ENCODE measurements around the gene MTIF3. TPM values are rescaled to one million over a fixed set of nuclear protein-coding genes. Genes with fewer than 3 reads are reported as not detected.
"Not testable (repeated sequence)": the region's sequence is repeated elsewhere in the genome, so short reads cannot be mapped to it uniquely, and the experiment has no call there.

MTIF3 gene
- total RNA-seq, 2 donors from 2014 or later: 36.2 to 41.2 TPM

- Mint-ChIP-seq H3K27me3 (peaks cover 18% of the 10 kb centered on the region), H3K4me1 (no peaks in the 10 kb centered on the region), H3K36me3 (ENCODE audit: low read depth) (no peaks in the 10 kb centered on the region), H3K9me3 (no peaks in the 10 kb centered on the region), H3K27ac (no peak overlapping the region), H3K4me3 (no peak overlapping the region)
- no peak for ATAC-seq (replicated peaks)
These were observed 41.4 kb downstream of the MTIF3 start for GRCh38 chr13:27409013-27409412.

- Mint-ChIP-seq H3K27ac (no peak overlapping the region), H3K4me3 (no peak overlapping the region)
These were observed 42.3 kb downstream of the MTIF3 start for GRCh38 chr13:27408074-27408473.

DNA sequence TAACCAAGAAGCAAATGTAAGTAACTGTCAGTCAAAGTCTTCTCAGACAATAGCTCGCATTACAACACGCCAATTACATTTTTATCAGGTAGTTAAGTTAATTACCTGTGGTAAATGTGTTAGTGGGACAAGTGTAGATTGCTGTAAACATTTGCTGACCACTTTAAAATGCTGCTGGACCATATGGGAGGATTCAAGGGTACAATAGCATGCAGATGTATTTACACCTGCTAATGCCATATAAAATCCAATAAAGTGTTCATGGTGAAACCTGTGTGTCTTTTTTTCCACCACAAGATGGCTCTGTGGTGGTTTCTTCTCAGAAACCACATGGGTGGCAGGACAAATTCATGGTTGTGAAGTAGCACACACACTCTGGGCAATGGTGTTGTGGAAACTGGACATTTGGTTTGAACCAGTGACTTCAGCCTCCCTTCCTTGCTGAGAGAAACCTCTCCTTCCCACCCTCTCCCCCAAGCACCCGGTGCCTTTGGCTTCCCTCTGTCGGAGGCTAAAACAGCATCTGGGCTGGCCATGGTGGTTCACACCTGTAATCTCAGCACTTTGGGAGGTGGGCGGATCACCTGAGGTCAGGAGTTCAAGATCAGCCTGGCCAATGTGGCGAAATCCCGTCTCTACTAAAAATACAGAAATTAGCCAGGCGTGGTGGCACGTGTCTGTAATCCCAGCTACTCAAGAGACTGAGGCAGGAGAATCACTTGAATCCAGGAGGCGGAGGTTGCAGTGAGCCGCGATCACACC lies 44.0 kb downstream of the MTIF3 start:
- no peaks in the 10 kb centered on the region for H3K9me3 Mint-ChIP-seq
- peak; percentile 76 for ATAC-seq (replicated peaks)
- H3K4me3 Mint-ChIP-seq: no peak overlapping the region
- H3K4me1 Mint-ChIP-seq: no peaks in the 10 kb centered on the region
- no peaks in the 10 kb centered on the region for H3K36me3 Mint-ChIP-seq (ENCODE audit: low read depth)
- no peak overlapping the region for H3K27ac Mint-ChIP-seq
- peaks cover 14% of the 10 kb centered on the region for H3K27me3 Mint-ChIP-seq

More at GRCh38 chr13:27408074-27408473, 42.3 kb downstream of the MTIF3 start:
- Mint-ChIP-seq H3K9me3 (no peaks in the 10 kb centered on the region), H3K4me1 (no peaks in the 10 kb centered on the region), H3K36me3 (ENCODE audit: low read depth) (no peaks in the 10 kb centered on the region), H3K27me3 (peaks cover 18% of the 10 kb centered on the region)
- ATAC-seq (replicated peaks): no peak

DNA sequence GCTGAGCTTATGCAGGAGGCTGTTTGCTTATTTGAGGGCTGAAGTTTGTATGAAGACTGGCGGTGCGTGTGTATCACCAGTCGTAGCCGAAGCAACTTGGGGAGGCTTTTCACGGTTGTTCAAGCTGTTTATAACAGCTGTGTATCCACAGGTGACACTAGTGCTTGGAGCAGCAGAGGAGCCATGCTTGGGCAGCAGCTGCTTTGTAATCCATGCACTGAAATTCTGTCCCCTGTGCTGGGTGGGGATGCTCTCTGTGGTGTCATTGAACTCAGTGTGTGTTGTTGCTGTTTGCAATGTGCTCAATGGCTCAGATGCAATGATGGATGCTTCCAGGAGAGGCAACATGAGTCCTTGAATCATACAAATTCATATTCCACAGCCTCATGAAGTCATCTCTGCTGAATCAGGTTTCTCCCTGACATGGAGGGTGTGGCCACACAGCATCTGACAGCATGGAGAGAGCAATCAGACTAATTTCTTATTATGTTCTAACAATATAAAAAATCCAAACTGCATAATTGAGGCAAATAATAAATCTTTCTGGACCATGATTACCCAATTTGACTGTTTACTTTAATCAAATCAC lies 44.7 kb downstream of the MTIF3 start:
- Mint-ChIP-seq H3K27ac (no peak overlapping the region), H3K4me1 (no peaks in the 10 kb centered on the region), H3K4me3 (no peak overlapping the region), H3K9me3 (no peaks in the 10 kb centered on the region), H3K36me3 (ENCODE audit: low read depth) (no peaks in the 10 kb centered on the region), H3K27me3 (peaks cover 14% of the 10 kb centered on the region)
- ATAC-seq (replicated peaks): peak; percentile 39

- Mint-ChIP-seq H3K27me3 (peaks cover 13% of the 10 kb centered on the region), H3K36me3 (ENCODE audit: low read depth) (no peaks in the 10 kb centered on the region), H3K9me3 (no peaks in the 10 kb centered on the region), H3K4me3 (no peak overlapping the region), H3K27ac (no peak overlapping the region), H3K4me1 (no peaks in the 10 kb centered on the region)
- no peak for ATAC-seq (replicated peaks)
These were observed 45.7 kb downstream of the MTIF3 start for GRCh38 chr13:27404680-27405079.

- Mint-ChIP-seq H3K27ac (no peak overlapping the region), H3K27me3 (peaks cover 10% of the 10 kb centered on the region), H3K4me1 (no peaks in the 10 kb centered on the region), H3K36me3 (ENCODE audit: low read depth) (no peaks in the 10 kb centered on the region), H3K4me3 (no peak overlapping the region), H3K9me3 (no peaks in the 10 kb centered on the region)
- no peak for ATAC-seq (replicated peaks)
These were observed 46.5 kb downstream of the MTIF3 start for GRCh38 chr13:27403727-27404385.

- no peak overlapping the region for H3K4me3 Mint-ChIP-seq
These were observed 47.1 kb downstream of the MTIF3 start for GRCh38 chr13:27403203-27403678.

DNA sequence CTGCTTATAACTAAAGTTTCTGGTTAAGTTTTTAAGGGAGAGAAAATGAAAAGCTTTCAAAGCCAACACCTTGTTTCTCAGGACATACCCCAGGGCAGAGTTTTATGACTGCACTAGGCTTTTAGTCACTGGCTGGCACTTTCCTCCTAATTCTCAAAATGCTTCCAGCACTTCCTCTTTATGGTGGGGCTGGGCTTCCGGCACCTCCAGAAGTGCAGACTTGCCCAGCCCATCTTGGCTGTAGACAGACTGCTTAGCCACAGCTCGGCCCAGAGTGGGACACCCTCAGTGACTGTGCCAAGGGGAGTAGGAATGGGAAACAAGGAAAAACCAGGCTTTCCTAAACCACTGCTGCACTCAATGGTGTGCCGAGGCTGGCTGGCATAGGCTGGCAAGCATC lies 49.2 kb downstream of the MTIF3 start:
- H3K27ac Mint-ChIP-seq: no peak overlapping the region
- no peaks in the 10 kb centered on the region for H3K9me3 Mint-ChIP-seq
- ATAC-seq (replicated peaks): no peak
- no peaks in the 10 kb centered on the region for H3K4me1 Mint-ChIP-seq
- no peak overlapping the region for H3K4me3 Mint-ChIP-seq
- H3K27me3 Mint-ChIP-seq: peaks cover 4% of the 10 kb centered on the region
- no peaks in the 10 kb centered on the region for H3K36me3 Mint-ChIP-seq (ENCODE audit: low read depth)

More at GRCh38 chr13:27403203-27403678, 47.1 kb downstream of the MTIF3 start:
- Mint-ChIP-seq H3K4me1 (no peaks in the 10 kb centered on the region), H3K27me3 (peaks cover 11% of the 10 kb centered on the region), H3K9me3 (no peaks in the 10 kb centered on the region), H3K27ac (no peak overlapping the region), H3K36me3 (ENCODE audit: low read depth) (no peaks in the 10 kb centered on the region)
- peak; percentile 52 for ATAC-seq (replicated peaks)

- H3K4me3 Mint-ChIP-seq; H3K27me3 Mint-ChIP-seq; H3K4me1 Mint-ChIP-seq; ATAC-seq (replicated peaks); H3K36me3 Mint-ChIP-seq (ENCODE audit: low read depth); H3K27ac Mint-ChIP-seq; H3K9me3 Mint-ChIP-seq: not testable (repeated sequence)
These were observed 50.0 kb downstream of the MTIF3 start for GRCh38 chr13:27400405-27400804.

- no peak for ATAC-seq (replicated peaks)
- Mint-ChIP-seq H3K36me3 (ENCODE audit: low read depth) (no peaks in the 10 kb centered on the region), H3K4me1 (no peaks in the 10 kb centered on the region), H3K27ac (no peak overlapping the region), H3K4me3 (no peak overlapping the region), H3K9me3 (no peaks in the 10 kb centered on the region), H3K27me3 (peaks cover 4% of the 10 kb centered on the region)
These were observed 52.0 kb downstream of the MTIF3 start for GRCh38 chr13:27398360-27398759.

DNA sequence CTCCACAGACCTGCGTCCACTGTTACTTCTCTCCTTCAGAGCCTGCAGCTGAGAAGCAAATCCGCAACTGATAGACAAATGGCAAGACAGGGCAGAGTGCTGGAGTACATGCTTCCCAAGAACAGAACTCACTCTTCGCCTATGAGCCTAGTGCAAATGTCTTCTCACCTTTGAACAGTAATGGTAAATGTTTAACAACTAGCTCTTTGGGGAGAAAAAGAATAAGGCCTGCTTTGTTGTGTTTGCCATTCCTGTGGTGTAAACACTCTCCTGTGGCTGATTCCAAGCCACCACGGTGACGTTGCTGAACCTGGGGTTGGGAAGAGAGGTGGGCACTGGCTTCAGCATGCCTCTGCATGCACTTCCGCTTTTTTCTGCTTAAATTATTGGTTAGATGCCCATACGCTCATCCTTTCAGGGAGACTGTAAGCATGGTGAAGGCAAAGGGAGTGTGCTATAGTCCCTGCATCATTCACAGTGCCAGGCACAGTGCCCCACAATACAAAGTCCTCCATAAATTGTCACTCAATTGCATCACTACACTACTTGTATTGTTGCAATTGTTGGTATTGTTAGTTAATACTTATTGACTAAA lies 54.0 kb downstream of the MTIF3 start:
- Mint-ChIP-seq H3K9me3 (no peaks in the 10 kb centered on the region), H3K27me3 (peaks cover 4% of the 10 kb centered on the region), H3K4me1 (no peaks in the 10 kb centered on the region)

DNA sequence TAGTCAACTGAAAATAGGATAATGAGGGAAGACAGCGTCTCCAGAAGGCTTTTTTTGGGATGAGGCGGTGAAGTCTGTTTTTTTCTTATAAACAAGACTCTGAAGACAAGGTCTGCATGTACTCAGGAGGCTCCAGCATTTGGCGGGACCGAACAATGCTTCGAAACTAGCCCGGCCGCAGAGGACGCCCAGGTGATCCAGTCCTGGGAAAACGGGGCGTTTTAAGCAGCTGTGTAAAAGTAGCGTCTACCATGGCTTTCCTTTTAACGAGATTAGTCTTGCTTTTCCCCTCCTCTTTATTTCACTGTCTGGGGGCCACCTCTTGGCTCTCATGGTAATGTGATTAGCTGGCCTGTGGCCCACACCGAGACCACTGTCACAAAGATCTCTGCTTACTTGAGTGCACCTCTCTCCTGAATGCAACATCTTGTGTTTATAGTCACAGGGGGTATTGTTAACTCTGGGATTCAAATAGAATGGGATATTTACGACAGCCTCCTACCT lies 55.3 kb downstream of the MTIF3 start:
- Mint-ChIP-seq H3K9me3 (no peaks in the 10 kb centered on the region), H3K27me3 (peaks cover 4% of the 10 kb centered on the region), H3K4me1 (no peaks in the 10 kb centered on the region), H3K36me3 (ENCODE audit: low read depth) (no peaks in the 10 kb centered on the region), H3K27ac (no peak overlapping the region), H3K4me3 (no peak overlapping the region)
- no peak for ATAC-seq (replicated peaks)

More for the DNA sequence above, 54.0 kb downstream of the MTIF3 start:
- H3K27ac Mint-ChIP-seq: no peak overlapping the region
- ATAC-seq (replicated peaks): no peak
- no peak overlapping the region for H3K4me3 Mint-ChIP-seq
- no peaks in the 10 kb centered on the region for H3K36me3 Mint-ChIP-seq (ENCODE audit: low read depth)

GRCh38 chr13:27393101-27393500 lies 57.3 kb downstream of the MTIF3 start:
- H3K27ac Mint-ChIP-seq: no peak overlapping the region

DNA sequence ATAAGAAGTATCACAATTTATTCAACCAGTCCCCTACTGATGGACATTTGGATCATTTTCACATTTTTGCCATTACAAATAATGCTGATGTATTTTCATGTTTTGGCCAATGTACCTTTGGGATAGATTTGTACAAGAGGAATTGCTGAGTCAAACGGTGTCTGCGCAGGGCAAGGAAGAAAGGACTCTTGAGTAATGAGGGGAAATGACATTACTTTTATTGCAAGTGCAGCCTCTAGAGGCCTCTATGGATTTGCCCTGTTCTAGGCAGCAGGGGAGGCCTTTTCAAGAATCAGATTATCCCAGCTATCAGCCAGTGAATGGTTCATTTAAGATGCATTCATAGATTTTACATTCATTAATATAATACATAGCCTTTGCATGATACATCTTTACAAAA lies 58.9 kb downstream of the MTIF3 start:
- H3K9me3 Mint-ChIP-seq: no peaks in the 10 kb centered on the region
- no peaks in the 10 kb centered on the region for H3K36me3 Mint-ChIP-seq (ENCODE audit: low read depth)
- ATAC-seq (replicated peaks): no peak
- no peak overlapping the region for H3K4me3 Mint-ChIP-seq
- no peak overlapping the region for H3K27ac Mint-ChIP-seq
- H3K4me1 Mint-ChIP-seq: no peaks in the 10 kb centered on the region
- no peaks in the 10 kb centered on the region for H3K27me3 Mint-ChIP-seq

More at GRCh38 chr13:27393101-27393500, 57.3 kb downstream of the MTIF3 start:
- H3K9me3 Mint-ChIP-seq: no peaks in the 10 kb centered on the region
- no peaks in the 10 kb centered on the region for H3K4me1 Mint-ChIP-seq
- H3K27me3 Mint-ChIP-seq: peaks cover 1% of the 10 kb centered on the region
- ATAC-seq (replicated peaks): no peak
- no peak overlapping the region for H3K4me3 Mint-ChIP-seq
- no peaks in the 10 kb centered on the region for H3K36me3 Mint-ChIP-seq (ENCODE audit: low read depth)
